ENCODE data around the gene MAP2K1.
"Not testable (repeated sequence)": the region's sequence is repeated elsewhere in the genome, so short reads cannot be mapped to it uniquely, and the experiment has no call there.

MAP2K1 gene

GRCh38 chr15:66386204-66387123 lies at the start of gene MAP2K1:
Gene MAP2K1 (plus strand): TSS chr15:66386912. CDS start chr15:66387348, 436 bp downstream.
- no peaks in the 10 kb centered on the region for H3K9me3 Mint-ChIP-seq
- peaks cover 16% of the 10 kb centered on the region for H3K36me3 Mint-ChIP-seq (ENCODE audit: low read depth)
- H3K4me1 Mint-ChIP-seq (ENCODE audit: low read depth), result peaks cover 46% of the 10 kb centered on the region
- peak within 1 kb of the TSS; percentile 99 for H3K4me3 Mint-ChIP-seq
- no peaks in the 10 kb centered on the region for H3K27me3 Mint-ChIP-seq (ENCODE audit: low read depth)
- peak within 1 kb of the TSS; percentile 99 for H3K27ac Mint-ChIP-seq

- Mint-ChIP-seq H3K4me1 (ENCODE audit: low read depth) (peaks cover 12% of the 10 kb centered on the region), H3K36me3 (ENCODE audit: low read depth) (peaks cover 32% of the 10 kb centered on the region)
- H3K27ac Mint-ChIP-seq; H3K9me3 Mint-ChIP-seq; H3K27me3 Mint-ChIP-seq (ENCODE audit: low read depth); H3K4me3 Mint-ChIP-seq: not testable (repeated sequence)
These were observed 38.2 kb upstream of the MAP2K1 start for GRCh38 chr15:66348530-66348929.

GRCh38 chr15:66356077-66356358 lies 30.7 kb upstream of the MAP2K1 start:
- Mint-ChIP-seq H3K27ac (peak overlapping the region; percentile 99), H3K27me3 (ENCODE audit: low read depth) (no peaks in the 10 kb centered on the region), H3K36me3 (ENCODE audit: low read depth) (peaks cover 17% of the 10 kb centered on the region), H3K4me3 (peak overlapping the region; percentile 100), H3K4me1 (ENCODE audit: low read depth) (peaks cover 27% of the 10 kb centered on the region), H3K9me3 (no peaks in the 10 kb centered on the region)

GRCh38 chr15:66356359-66357236 lies 30.1 kb upstream of the MAP2K1 start, which contains the start of gene TIPIN:
Gene TIPIN (minus strand): TSS chr15:66356685. CDS start chr15:66352947, 3,738 bp downstream.
- Mint-ChIP-seq H3K4me3 (peak within 1 kb of the TSS; percentile 100), H3K27ac (peak within 1 kb of the TSS; percentile 99), H3K36me3 (ENCODE audit: low read depth) (peaks cover 17% of the 10 kb centered on the region), H3K4me1 (ENCODE audit: low read depth) (peaks cover 27% of the 10 kb centered on the region), H3K27me3 (ENCODE audit: low read depth) (no peaks in the 10 kb centered on the region), H3K9me3 (no peaks in the 10 kb centered on the region)

- H3K27ac Mint-ChIP-seq, result no peak overlapping the region
- peaks cover 6% of the 10 kb centered on the region for H3K36me3 Mint-ChIP-seq (ENCODE audit: low read depth)
- no peaks in the 10 kb centered on the region for H3K9me3 Mint-ChIP-seq
- no peak overlapping the region for H3K4me3 Mint-ChIP-seq
- peaks cover 14% of the 10 kb centered on the region for H3K4me1 Mint-ChIP-seq (ENCODE audit: low read depth)
- no peaks in the 10 kb centered on the region for H3K27me3 Mint-ChIP-seq (ENCODE audit: low read depth)
These were observed 27.0 kb upstream of the MAP2K1 start for GRCh38 chr15:66359740-66360139.

- H3K36me3 Mint-ChIP-seq (ENCODE audit: low read depth); H3K27me3 Mint-ChIP-seq (ENCODE audit: low read depth); H3K4me3 Mint-ChIP-seq; H3K4me1 Mint-ChIP-seq (ENCODE audit: low read depth); H3K9me3 Mint-ChIP-seq; H3K27ac Mint-ChIP-seq: not testable (repeated sequence)
These were observed 24.8 kb upstream of the MAP2K1 start for GRCh38 chr15:66361745-66362460.

GRCh38 chr15:66362776-66363175 lies 23.9 kb upstream of the MAP2K1 start:
- no peaks in the 10 kb centered on the region for H3K4me1 Mint-ChIP-seq (ENCODE audit: low read depth)
- H3K4me3 Mint-ChIP-seq, result no peak overlapping the region
- H3K27me3 Mint-ChIP-seq (ENCODE audit: low read depth), result no peaks in the 10 kb centered on the region
- no peaks in the 10 kb centered on the region for H3K9me3 Mint-ChIP-seq
- H3K36me3 Mint-ChIP-seq (ENCODE audit: low read depth), result no peaks in the 10 kb centered on the region
- no peak overlapping the region for H3K27ac Mint-ChIP-seq

GRCh38 chr15:66364944-66365528 lies 21.7 kb upstream of the MAP2K1 start:
- no peaks in the 10 kb centered on the region for H3K27me3 Mint-ChIP-seq (ENCODE audit: low read depth)
- no peak overlapping the region for H3K4me3 Mint-ChIP-seq
- H3K9me3 Mint-ChIP-seq, result no peaks in the 10 kb centered on the region
- H3K4me1 Mint-ChIP-seq (ENCODE audit: low read depth), result peaks cover 10% of the 10 kb centered on the region
- H3K27ac Mint-ChIP-seq, result no peak overlapping the region
- no peaks in the 10 kb centered on the region for H3K36me3 Mint-ChIP-seq (ENCODE audit: low read depth)

- peak overlapping the region; percentile 75 for H3K4me3 Mint-ChIP-seq
- H3K27ac Mint-ChIP-seq, result peak overlapping the region; percentile 98
- no peaks in the 10 kb centered on the region for H3K27me3 Mint-ChIP-seq (ENCODE audit: low read depth)
- H3K9me3 Mint-ChIP-seq, result peaks cover 4% of the 10 kb centered on the region
- peaks cover 2% of the 10 kb centered on the region for H3K36me3 Mint-ChIP-seq (ENCODE audit: low read depth)
- H3K4me1 Mint-ChIP-seq (ENCODE audit: low read depth), result peaks cover 22% of the 10 kb centered on the region
These were observed 16.7 kb upstream of the MAP2K1 start for GRCh38 chr15:66369773-66370651.

GRCh38 chr15:66374179-66374578 lies 12.5 kb upstream of the MAP2K1 start:
- Mint-ChIP-seq H3K27me3 (ENCODE audit: low read depth) (no peaks in the 10 kb centered on the region), H3K4me1 (ENCODE audit: low read depth) (peaks cover 20% of the 10 kb centered on the region), H3K9me3 (peaks cover 4% of the 10 kb centered on the region), H3K4me3 (no peak overlapping the region), H3K27ac (no peak overlapping the region), H3K36me3 (ENCODE audit: low read depth) (peaks cover 3% of the 10 kb centered on the region)

GRCh38 chr15:66378814-66379430 lies 7.8 kb upstream of the MAP2K1 start:
- no peak overlapping the region for H3K4me3 Mint-ChIP-seq
- H3K36me3 Mint-ChIP-seq (ENCODE audit: low read depth), result peaks cover 3% of the 10 kb centered on the region
- H3K27me3 Mint-ChIP-seq (ENCODE audit: low read depth), result no peaks in the 10 kb centered on the region
- no peak overlapping the region for H3K27ac Mint-ChIP-seq
- peaks cover 4% of the 10 kb centered on the region for H3K9me3 Mint-ChIP-seq
- H3K4me1 Mint-ChIP-seq (ENCODE audit: low read depth), result peaks cover 3% of the 10 kb centered on the region

- not testable (repeated sequence) for H3K4me3 Mint-ChIP-seq; H3K27ac Mint-ChIP-seq; H3K36me3 Mint-ChIP-seq (ENCODE audit: low read depth); H3K9me3 Mint-ChIP-seq; H3K27me3 Mint-ChIP-seq (ENCODE audit: low read depth)
- peaks cover 15% of the 10 kb centered on the region for H3K4me1 Mint-ChIP-seq (ENCODE audit: low read depth)
These were observed 5.3 kb upstream of the MAP2K1 start for GRCh38 chr15:66381376-66381775.
